Stimulated activated CD4-positive, alpha-beta T cell treated with anti-CD3 and anti-CD28 coated beads, TNF-alpha, amount 100 ng/mL, for 1 hour (primary cell): ENCODE measurements around the gene TEX38.
"Not testable (repeated sequence)": the region's sequence is repeated elsewhere in the genome, so short reads cannot be mapped to it uniquely, and the experiment has no call there.

Experiments used
- DNase-seq, 3 donors: peaks; one replicate each; pipeline ENCODE4 v3.0.0-alpha.2; 2020; ENCODE audit warnings: low read depth in 3 of 3, low spot score in 1 of 3

TEX38 gene

DNA sequence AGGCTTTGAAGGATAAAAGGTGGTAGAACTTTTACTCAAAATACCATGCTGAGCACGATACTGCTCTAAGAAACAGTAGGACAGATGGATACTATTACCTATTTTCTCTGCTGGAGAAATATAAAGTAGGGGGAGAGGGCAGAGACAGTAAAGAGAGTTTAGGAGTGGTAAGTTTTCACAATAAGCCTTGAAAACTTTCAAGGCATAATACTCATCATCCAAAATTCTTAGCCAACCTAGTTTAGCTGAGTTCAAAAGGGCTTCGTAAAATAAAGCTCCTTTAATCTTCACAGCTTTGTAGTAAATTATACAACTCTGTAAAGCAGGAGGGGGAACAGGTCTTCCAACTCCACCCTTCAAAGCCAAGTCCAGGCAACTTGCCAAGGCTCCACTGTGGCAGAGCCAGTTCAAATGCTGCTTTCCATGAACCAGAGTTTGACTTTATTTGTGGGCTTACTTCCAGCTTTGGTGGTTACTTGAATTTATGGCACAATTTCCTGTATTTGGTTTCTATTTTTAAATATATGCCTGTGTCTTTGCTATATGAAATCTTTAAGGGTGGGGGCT, 15.5 kb downstream of the TEX38 start:
- DNase-seq, result no peak

- DNase-seq, result no peak
Observed at GRCh38 chr1:46687921-46688509, 16.4 kb downstream of the TEX38 start.

- no peak for DNase-seq
Observed at GRCh38 chr1:46689356-46689755, 17.7 kb downstream of the TEX38 start.

GRCh38 chr1:46689897-46690296, 18.2 kb downstream of the TEX38 start:
- DNase-seq, result no peak

GRCh38 chr1:46690931-46691421, 19.3 kb downstream of the TEX38 start:
- DNase-seq, result no peak

DNA sequence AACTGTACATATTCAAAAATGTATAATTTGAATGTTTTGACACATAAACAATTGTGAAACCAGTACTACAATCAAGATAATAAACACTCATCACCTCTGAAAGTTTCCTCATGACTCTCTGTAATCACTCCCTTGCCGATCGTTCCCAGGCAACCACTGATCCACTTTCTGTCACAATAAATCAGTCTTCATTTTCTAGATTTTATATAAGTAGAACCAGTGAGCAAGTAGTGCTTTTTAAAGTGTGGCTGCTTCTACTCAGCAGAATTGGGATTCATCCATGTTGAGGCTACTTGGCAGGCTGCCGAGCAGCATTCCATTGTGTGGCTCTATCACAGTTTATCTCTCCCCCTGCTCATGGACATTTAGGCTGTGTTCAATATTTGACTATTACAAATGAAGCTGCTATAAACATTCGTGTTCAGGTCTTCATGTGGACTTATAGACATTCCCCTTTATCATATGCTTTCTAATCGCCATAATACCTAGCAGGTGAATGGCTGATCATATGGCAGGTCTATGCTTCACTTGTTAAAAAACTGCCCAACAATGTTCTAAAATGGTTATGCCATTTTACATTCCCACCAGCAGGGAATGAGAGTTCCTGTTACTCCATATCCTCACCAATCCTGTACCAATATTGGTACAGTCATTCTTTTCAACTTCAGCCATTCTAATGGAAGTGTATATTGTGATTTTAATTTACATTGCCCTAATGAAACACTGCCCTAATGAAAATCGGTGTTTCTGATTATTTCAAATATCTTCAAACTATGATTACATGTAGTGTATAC, 20.5 kb downstream of the TEX38 start:
- DNase-seq, result no peak

GRCh38 chr1:46692811-46693770, 21.4 kb downstream of the TEX38 start:
- no peak for DNase-seq

GRCh38 chr1:46694676-46695075, 23.0 kb downstream of the TEX38 start:
- not testable (repeated sequence) for DNase-seq

DNA sequence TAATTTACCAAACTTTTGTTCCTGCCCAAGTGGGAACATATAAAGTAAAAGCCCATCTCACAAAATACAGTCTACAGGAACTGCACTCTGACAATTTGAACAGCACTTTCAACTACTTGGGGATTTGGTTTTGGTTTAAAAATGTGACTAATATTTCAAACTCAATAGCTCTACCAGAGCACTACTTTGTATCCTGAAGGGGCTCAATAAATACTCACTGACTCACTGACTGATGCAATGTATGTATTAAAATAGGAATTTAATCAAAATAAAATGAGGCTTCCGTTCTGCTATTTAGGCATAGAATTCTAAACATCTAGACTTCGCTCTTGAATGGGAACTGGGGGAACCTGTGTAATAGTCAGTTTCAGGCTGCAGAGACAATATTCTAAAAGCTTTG, 25.4 kb downstream of the TEX38 start:
- no peak for DNase-seq

DNA sequence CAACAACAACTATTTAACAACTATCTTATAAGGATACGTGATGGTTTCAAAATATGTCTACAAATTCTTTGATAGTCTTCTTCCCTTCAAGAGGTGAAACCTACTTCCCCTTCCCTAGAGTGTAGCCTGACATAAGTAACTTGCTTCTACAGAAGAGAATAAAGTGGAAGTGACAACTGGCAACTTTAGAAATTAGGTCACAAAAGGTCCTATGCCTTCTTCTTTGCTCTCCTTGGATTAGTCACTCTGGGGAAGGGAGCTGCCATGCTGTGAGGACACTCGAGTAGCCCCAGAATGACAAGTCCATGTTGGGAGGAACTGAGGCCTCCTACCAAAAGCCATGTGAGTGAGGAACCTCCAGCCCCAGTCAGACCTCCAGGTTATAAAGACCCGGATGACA, 28.0 kb downstream of the TEX38 start:
- no peak for DNase-seq

DNA sequence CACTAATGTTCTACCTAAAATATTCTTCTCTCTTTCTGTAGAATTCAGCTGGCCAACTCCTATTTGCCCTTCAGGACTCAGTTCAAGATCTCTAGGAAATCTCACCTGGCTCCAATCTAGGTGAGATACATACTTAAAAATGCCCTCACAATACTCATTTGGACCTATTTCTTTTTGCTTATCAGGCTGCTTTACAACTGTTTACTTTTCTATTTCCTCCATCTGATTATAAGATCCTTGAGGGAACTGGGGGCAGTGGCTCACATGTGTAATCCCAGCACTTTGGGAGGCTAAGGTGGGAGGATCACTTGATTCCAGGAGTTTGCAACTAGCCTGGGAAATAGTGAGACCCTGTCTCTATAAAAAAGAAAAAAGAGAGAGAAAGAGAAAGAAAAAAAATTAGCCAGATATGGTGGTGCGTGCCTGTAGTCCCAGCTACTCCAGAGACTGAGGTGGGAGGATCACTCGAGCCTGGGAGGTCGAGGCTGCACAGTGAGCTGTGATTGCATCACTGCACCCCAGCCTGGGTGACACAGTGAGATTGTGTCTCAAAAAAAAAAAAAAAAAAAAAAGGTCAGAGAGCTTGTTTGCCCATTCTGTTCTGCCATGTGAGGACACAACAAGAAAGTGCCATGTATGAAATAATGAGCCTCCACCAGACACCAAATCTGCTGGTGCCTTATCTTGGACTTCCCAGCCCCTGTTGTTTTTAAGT, 32.4 kb downstream of the TEX38 start:
- no peak for DNase-seq

- DNase-seq, result no peak
Observed at GRCh38 chr1:46705408-46705807, 33.8 kb downstream of the TEX38 start.

DNA sequence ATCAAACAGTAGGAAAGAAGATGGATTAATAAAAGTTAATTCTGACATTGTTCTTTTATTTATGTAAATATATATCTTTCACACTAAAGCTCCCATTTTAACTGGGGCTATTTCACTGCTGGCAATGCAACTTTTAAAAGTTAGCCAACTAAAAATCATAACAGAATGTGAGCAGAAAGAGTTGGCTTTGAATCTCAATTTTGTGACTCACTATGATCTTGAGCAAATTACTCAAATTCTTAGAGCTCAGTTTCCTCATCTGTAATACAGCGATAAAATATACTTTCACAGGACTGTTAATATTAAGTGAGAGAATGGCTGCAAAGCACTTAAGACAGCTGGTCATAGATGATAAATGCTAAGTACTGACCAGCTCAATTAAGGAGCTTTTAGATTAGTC, 36.5 kb downstream of the TEX38 start:
- DNase-seq, result no peak

DNA sequence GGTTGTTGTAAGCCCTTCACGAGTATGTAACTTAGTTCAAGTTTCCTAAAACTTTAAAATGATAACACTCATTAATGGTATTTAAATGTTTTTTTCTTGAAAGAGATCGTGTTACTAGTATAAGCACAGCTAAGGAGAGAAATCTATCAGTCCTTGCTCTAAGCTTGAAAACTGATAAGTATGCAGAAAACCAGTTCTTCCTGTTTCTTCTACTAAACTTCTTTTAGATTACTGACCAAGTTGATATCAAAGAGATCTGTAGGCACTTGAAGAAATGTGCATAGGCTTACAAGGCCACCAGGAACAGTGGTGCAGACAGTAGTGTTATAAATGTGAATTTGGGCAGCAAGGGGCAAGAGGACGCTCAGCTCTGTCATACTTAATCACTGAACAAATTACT, 43.3 kb downstream of the TEX38 start:
- DNase-seq, result no peak

DNA sequence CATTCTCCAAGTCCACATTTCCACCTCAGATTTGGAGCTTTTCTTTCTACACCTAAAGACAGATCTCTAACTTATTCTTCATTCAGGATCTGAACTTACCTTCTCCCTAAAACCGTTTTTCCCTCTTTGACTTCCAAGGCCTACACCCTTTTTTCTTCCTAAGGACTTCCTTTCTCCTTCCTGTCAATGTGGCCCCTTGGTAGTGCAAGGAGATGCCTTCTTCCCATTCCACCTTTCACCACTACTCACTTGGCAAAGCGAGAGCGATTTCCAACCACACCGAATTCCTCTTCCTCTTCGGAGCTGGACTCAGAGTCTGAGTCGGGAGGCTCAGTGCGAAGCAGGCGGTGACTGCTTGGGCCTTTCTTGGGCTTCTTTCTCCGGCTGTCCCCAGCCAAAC, 46.0 kb downstream of the TEX38 start:
- DNase-seq, result no peak

- no peak for DNase-seq
Observed at GRCh38 chr1:46718340-46718726, 46.7 kb downstream of the TEX38 start.

- DNase-seq, result peak; percentile 95 to 100 (median 98)
Observed at GRCh38 chr1:46718727-46719622, 47.3 kb downstream of the TEX38 start, which contains the start of gene EFCAB14. TSS of gene EFCAB14 (minus strand) at chr1:46719114. CDS start at chr1:46718087, 1,027 bp downstream.

GRCh38 chr1:46719689-46720088, 48.0 kb downstream of the TEX38 start:
- no peak for DNase-seq

DNA sequence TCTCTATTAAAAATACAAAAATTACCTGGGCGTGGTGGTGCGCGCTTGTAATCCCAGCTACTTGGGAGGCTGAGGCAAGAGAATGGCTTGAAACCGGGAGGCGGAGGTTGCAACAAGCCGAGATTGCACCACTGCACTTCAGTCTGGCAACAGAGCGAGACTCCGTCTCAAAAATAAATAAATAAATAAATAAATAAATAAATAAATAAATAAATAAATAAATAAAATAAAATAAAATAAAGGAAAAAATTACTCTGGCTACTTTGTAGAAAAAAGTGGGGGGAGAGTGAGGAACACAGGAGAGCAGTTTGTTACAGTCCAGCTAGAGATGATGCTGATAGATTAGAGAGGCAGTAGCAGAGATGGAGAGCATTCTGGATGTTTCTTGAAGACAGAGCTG, 48.7 kb downstream of the TEX38 start:
- DNase-seq, result not testable (repeated sequence)
